SK-N-SH (cell line): ENCODE data around the gene C11orf98. TPM values are rescaled to one million over a fixed set of nuclear protein-coding genes. Genes with fewer than 3 reads are reported as not detected.
A peak's percentile ranks its signal among the peaks of the same experiment; 100 is the strongest.

Source experiments
- CTCF ChIA-PET: fragments of 300-600, 350-600 bp; formaldehyde crosslinking; extraction: SDS; loops from one replicate; lab custom pipeline; 2021; lab: Yijun Ruan, JAX
- POLR2A ChIA-PET: fragments of 350-600 bp; sonication (Branson Sonifier 250); formaldehyde crosslinking; extraction: SDS; loops from one replicate; lab custom pipeline; 2020; ENCODE audit warnings: antibody characterized with exemption, inconsistent platforms; lab: Yijun Ruan, JAX
- DNase-seq: peaks from one replicate; pipeline ENCODE4 v3.0.0; 2012
- H2AFZ ChIP-seq: fragments of 200-600 bp; sonication (generic); 2 replicates; pipeline ENCODE4 v1.8.1; 2016; ENCODE audit warnings: antibody characterized with exemption, mild to moderate bottlenecking, low read depth
- H3F3A ChIP-seq: fragments of 200-600 bp; sonication (generic); replicated peaks from 2 replicates; pipeline ENCODE3; 2016; ENCODE audit warnings: antibody characterized with exemption, mild to moderate bottlenecking; ENCODE audit not compliant: insufficient read depth
- H3K27ac ChIP-seq, 2 experiments: fragments of 200-500 bp in 1 of 2; fragments of 200-600 bp in 1 of 2; sonication (Bioruptor generic) in 1 of 2; sonication (generic), shearing (Covaris generic) in 1 of 2; 2 replicates each; pipeline versions ENCODE4 v1.5.1 to v1.6.1; 2014 to 2016; ENCODE audit warnings: low read depth in 2 of 2, inconsistent platforms in 1 of 2, low read length in 1 of 2, mild to moderate bottlenecking in 1 of 2, mixed read lengths in 1 of 2
- H3K27me3 ChIP-seq: fragments of 200-600 bp; sonication (generic), shearing (Covaris generic); 2 replicates; pipeline ENCODE4 v1.6.1; 2016; ENCODE audit warnings: mixed run types; ENCODE audit not compliant: insufficient read depth
- H3K36me3 ChIP-seq, 2 experiments: fragments of 200-500 bp in 1 of 2; fragments of 200-600 bp in 1 of 2; sonication (Bioruptor generic) in 1 of 2; sonication (generic) in 1 of 2; replicated peaks in 1 of 2; 2 replicates each; pipeline versions ENCODE3 to v1.5.1; 2014 to 2016; ENCODE audit warnings: low read length in 1 of 2, mild to moderate bottlenecking in 1 of 2; ENCODE audit not compliant: insufficient read depth in 2 of 2, control insufficient read depth in 1 of 2
- H3K4me1 ChIP-seq, 2 experiments: fragments of 200-500 bp in 1 of 2; fragments of 200-600 bp in 1 of 2; sonication (Bioruptor generic) in 1 of 2; sonication (generic), shearing (Covaris generic) in 1 of 2; 2 replicates each; pipeline versions ENCODE4 v1.5.1 to v1.6.1; 2014 to 2016; ENCODE audit warnings: low read depth in 1 of 2, low read length in 1 of 2, mixed run types in 1 of 2; ENCODE audit not compliant: insufficient read depth in 2 of 2, control insufficient read depth in 1 of 2
- H3K4me2 ChIP-seq: fragments of 200-600 bp; sonication (generic), shearing (Covaris generic); 2 replicates; pipeline ENCODE4 v1.6.1; 2017; ENCODE audit warnings: mixed run types
- H3K4me3 ChIP-seq, 2 experiments: fragments of 200-500 bp in 1 of 2; fragments of 200-600 bp in 1 of 2; sonication (Bioruptor generic) in 1 of 2; sonication (generic), shearing (Covaris generic) in 1 of 2; 2 replicates each; pipeline versions ENCODE4 v1.5.1 to v1.8.1; 2014 to 2016; ENCODE audit warnings: low read depth in 2 of 2, inconsistent platforms in 1 of 2, low read length in 1 of 2, mild to moderate bottlenecking in 1 of 2, mixed read lengths in 1 of 2, moderate library complexity in 1 of 2
- H3K79me2 ChIP-seq: fragments of 200-600 bp; sonication (generic); 2 replicates; pipeline ENCODE4 v1.8.1; 2017; ENCODE audit warnings: mild to moderate bottlenecking; ENCODE audit not compliant: insufficient read depth
- H3K9ac ChIP-seq: fragments of 200-600 bp; sonication (generic); 2 replicates; pipeline ENCODE4 v1.6.1; 2017; ENCODE audit warnings: mixed run types
- H3K9me2 ChIP-seq: fragments of 200-600 bp; sonication (generic); 2 replicates; pipeline ENCODE4 v1.6.1; 2017; ENCODE audit warnings: mixed run types
- H3K9me3 ChIP-seq: fragments of 200-600 bp; sonication (generic); 2 replicates; pipeline ENCODE4 v1.6.1; 2017; ENCODE audit warnings: mixed run types, mild to moderate bottlenecking, moderate library complexity
- H4K20me1 ChIP-seq: fragments of 200-600 bp; sonication (generic); 2 replicates; pipeline ENCODE4 v1.6.1; 2017; ENCODE audit warnings: mild to moderate bottlenecking, mixed run types; ENCODE audit not compliant: insufficient read depth
- EZH2phosphoT487 ChIP-seq: fragments of 200-600 bp; sonication (generic); IDR thresholded peaks from 2 replicates; pipeline ENCODE4 v1.6.1; 2017; ENCODE audit warnings: low read depth, mixed run types, mild to moderate bottlenecking, antibody characterized with exemption, moderate library complexity, borderline replicate concordance
- FOXM1 ChIP-seq: IDR thresholded peaks from 2 replicates; pipeline ENCODE4 v1.4.0; 2012; ENCODE audit warnings: low read depth, mild to moderate bottlenecking
- GABPA ChIP-seq: IDR thresholded peaks from 2 replicates; pipeline ENCODE4 v1.4.0; 2012; ENCODE audit warnings: low read depth, mild to moderate bottlenecking
- IRF3 ChIP-seq: fragments of 150-350 bp; IDR thresholded peaks from 2 replicates; pipeline ENCODE4 v1.6.1; 2016; ENCODE audit warnings: mild to moderate bottlenecking, low read depth, low read length
- MEF2A ChIP-seq: IDR thresholded peaks from 2 replicates; pipeline ENCODE4 v1.4.0; 2012; ENCODE audit warnings: low read depth, borderline replicate concordance
- PBX3 ChIP-seq: IDR thresholded peaks from 2 replicates; pipeline ENCODE4; 2012
- RAD21 ChIP-seq: IDR thresholded peaks from 2 replicates; pipeline ENCODE4 v1.6.1; 2012; ENCODE audit warnings: mild to moderate bottlenecking, low read length
- SMC3 ChIP-seq: IDR thresholded peaks from 2 replicates; pipeline ENCODE4 v1.6.1; 2012; ENCODE audit warnings: low read depth, low read length, improper control_type of control experiment
- ZBTB33 ChIP-seq: IDR thresholded peaks from 2 replicates; pipeline ENCODE4 v1.4.0; 2012; ENCODE audit warnings: low read depth, borderline replicate concordance
- WGBS: methylation state at CpG from one replicate; pipeline ENCODE4 v1.1.6; 2017; ENCODE audit warnings: low lambda C conversion rate; 5-methylcytosine and 5-hydroxymethylcytosine counted together
- polyA plus RNA-seq, 3 experiments: library from polyadenylated mRNA; depleted of rRNA; stranded (reverse); fragments of >200 nt; gene quantifications; 2 replicates each; pipeline ENCODE4 v1.2.3, GENCODE V29; 2012
- TF ChIP-seq, protein P1 (sequence below): IDR thresholded peaks from 2 replicates; pipeline ENCODE4 v1.6.1; 2012; ENCODE audit warnings: mild to moderate bottlenecking, low read depth, low read length, moderate library complexity

Gene C11orf98
- polyA plus RNA-seq, 1 of the 3 experiments (the other 2 are of a cell fraction) = 126 TPM

GRCh38 chr11:62621567-62622470, 43.2 kb downstream of the C11orf98 start, which contains the start of gene B3GAT3 (continued):
- peak; percentile 48 for TF ChIP-seq PBX3
- peak; percentile 97 for TF ChIP-seq GABPA
- no peak for TF ChIP-seq FOXM1
- no peak for TF ChIP-seq MEF2A
- TF ChIP-seq ZBTB33 = peak; percentile 76
- no peak for TF ChIP-seq IRF3
- no peak for TF ChIP-seq SMC3
- TF ChIP-seq, protein P1, sequence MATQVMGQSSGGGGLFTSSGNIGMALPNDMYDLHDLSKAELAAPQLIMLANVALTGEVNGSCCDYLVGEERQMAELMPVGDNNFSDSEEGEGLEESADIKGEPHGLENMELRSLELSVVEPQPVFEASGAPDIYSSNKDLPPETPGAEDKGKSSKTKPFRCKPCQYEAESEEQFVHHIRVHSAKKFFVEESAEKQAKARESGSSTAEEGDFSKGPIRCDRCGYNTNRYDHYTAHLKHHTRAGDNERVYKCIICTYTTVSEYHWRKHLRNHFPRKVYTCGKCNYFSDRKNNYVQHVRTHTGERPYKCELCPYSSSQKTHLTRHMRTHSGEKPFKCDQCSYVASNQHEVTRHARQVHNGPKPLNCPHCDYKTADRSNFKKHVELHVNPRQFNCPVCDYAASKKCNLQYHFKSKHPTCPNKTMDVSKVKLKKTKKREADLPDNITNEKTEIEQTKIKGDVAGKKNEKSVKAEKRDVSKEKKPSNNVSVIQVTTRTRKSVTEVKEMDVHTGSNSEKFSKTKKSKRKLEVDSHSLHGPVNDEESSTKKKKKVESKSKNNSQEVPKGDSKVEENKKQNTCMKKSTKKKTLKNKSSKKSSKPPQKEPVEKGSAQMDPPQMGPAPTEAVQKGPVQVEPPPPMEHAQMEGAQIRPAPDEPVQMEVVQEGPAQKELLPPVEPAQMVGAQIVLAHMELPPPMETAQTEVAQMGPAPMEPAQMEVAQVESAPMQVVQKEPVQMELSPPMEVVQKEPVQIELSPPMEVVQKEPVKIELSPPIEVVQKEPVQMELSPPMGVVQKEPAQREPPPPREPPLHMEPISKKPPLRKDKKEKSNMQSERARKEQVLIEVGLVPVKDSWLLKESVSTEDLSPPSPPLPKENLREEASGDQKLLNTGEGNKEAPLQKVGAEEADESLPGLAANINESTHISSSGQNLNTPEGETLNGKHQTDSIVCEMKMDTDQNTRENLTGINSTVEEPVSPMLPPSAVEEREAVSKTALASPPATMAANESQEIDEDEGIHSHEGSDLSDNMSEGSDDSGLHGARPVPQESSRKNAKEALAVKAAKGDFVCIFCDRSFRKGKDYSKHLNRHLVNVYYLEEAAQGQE = no peak

GRCh38 chr11:62621027-62621566, 43.9 kb downstream of the C11orf98 start:
- no peak for TF ChIP-seq FOXM1
- no peak for TF ChIP-seq EZH2phosphoT487
- TF ChIP-seq RAD21 = no peak
- TF ChIP-seq, protein P1 = no peak
- TF ChIP-seq IRF3 = no peak
- TF ChIP-seq, all 33 proteins: peak for 0
- WGBS = 19% methylated on average over 8 of the region's 8 CpGs
- H3K79me2 ChIP-seq = peaks cover 30% of the 10 kb centered on the region
- peak overlapping the region; percentile 87 for H3K9ac ChIP-seq
- H3K4me1 ChIP-seq = peaks cover 7 to 15% of the 10 kb centered on the region in 2 experiments; a peak in 3 of 4 replicates
- no peak for DNase-seq
- no peaks in the 10 kb centered on the region for H3K9me2 ChIP-seq
- H3K27ac ChIP-seq = peak overlapping the region; percentile 78 to 86
- peak overlapping the region; percentile 43; the same call in 1 of the 2 replicates for H2AFZ ChIP-seq
- H3K36me3 ChIP-seq = peaks cover 9 to 19% of the 10 kb centered on the region in 2 experiments
- ChIA-PET POLR2A (interaction anchor here (0.6 to 3.3 kb wide), 15 partner anchors 8 to 220 kb away, joined by 3 to 37 read pairs (median 7); partner anchors contain the start of genes C11orf98, CSKMT, EEF1G and EML3), CTCF (interaction anchor here (0.8 to 2.5 kb wide), 12 partner anchors 8 to 226 kb away, joined by 3 to 16 read pairs (median 4); partner anchors contain the start of genes ROM1, TMEM179B and TUT1)
- H3K9me3 ChIP-seq = no peaks in the 10 kb centered on the region
- peak overlapping the region; percentile 77 to 92 for H3K4me3 ChIP-seq
- no peaks in the 10 kb centered on the region for H4K20me1 ChIP-seq
- H3F3A ChIP-seq = peaks cover 35% of the 10 kb centered on the region
- no peaks in the 10 kb centered on the region for H3K27me3 ChIP-seq
- peak overlapping the region; percentile 94 for H3K4me2 ChIP-seq
